Caco-2 (cell line): ENCODE data around the gene FUT7. TPM values are rescaled to one million over a fixed set of nuclear protein-coding genes. Genes with fewer than 3 reads are reported as not detected.

Source experiments
- BruUV-seq: library from RNA; stranded (reverse); fragments of 400-500 nt; replicated peaks from 2 replicates; lab custom pipeline; 2021; lab: Mats Ljungman, UMichigan
- CTCF ChIA-PET: fragments of 300-600 bp; sonication (Branson Sonifier 250); formaldehyde crosslinking; loops from one replicate; lab custom pipeline; 2022; ENCODE audit warnings: antibody characterized with exemption; lab: Charles Lee
- POLR2A ChIA-PET: fragments of 300-600 bp; sonication (Branson Sonifier 250); formaldehyde crosslinking; loops from one replicate; lab custom pipeline; 2022; ENCODE audit warnings: antibody characterized with exemption; lab: Charles Lee
- DNase-seq, 2 experiments: peaks; one replicate each; pipeline versions ENCODE4 v3.0.0 to v3.0.0-alpha.2; 2020 to 2022
- H3K27me3 ChIP-seq: replicated peaks from 2 replicates; pipeline ENCODE4 v1.6.0; 2011; ENCODE audit warnings: low read length; ENCODE audit not compliant: control insufficient read depth, insufficient read depth
- H3K36me3 ChIP-seq: 2 replicates; pipeline ENCODE4 v1.5.1; 2011; ENCODE audit warnings: low read length; ENCODE audit not compliant: control insufficient read depth, insufficient read depth
- H3K4me1 ChIP-seq: fragments of 250-450 bp; sonication (Bioruptor Pico); 2 replicates; pipeline ENCODE4 v1.5.1; 2020; ENCODE audit warnings: mild to moderate bottlenecking
- H3K4me3 ChIP-seq: 2 replicates; pipeline ENCODE4 v1.5.1; 2011; ENCODE audit warnings: low read depth, mild to moderate bottlenecking, control low read depth, low read length
- H3K9me3 ChIP-seq: fragments of 250-450 bp; sonication (Bioruptor Pico); 2 replicates; pipeline ENCODE4 v1.5.1; 2020; ENCODE audit warnings: mild to moderate bottlenecking, moderate library complexity
- H3K27ac Mint-ChIP-seq: one replicate; pipeline ENCODE4 v1.8.0; 2022; ENCODE audit warnings: mixed read lengths; ENCODE audit not compliant: unreplicated experiment
- H3K27me3 Mint-ChIP-seq: one replicate; pipeline ENCODE4 v1.8.0; 2022; ENCODE audit warnings: mixed read lengths; ENCODE audit not compliant: insufficient read depth, unreplicated experiment
- H3K36me3 Mint-ChIP-seq: one replicate; pipeline ENCODE4 v1.8.0; 2022; ENCODE audit warnings: mild to moderate bottlenecking, mixed read lengths; ENCODE audit not compliant: insufficient read depth, unreplicated experiment
- H3K4me1 Mint-ChIP-seq: one replicate; pipeline ENCODE4 v1.8.0; 2022; ENCODE audit warnings: low read depth, mixed read lengths; ENCODE audit not compliant: unreplicated experiment
- H3K4me3 Mint-ChIP-seq: one replicate; pipeline ENCODE4 v1.8.0; 2022; ENCODE audit warnings: mild to moderate bottlenecking, moderate library complexity, mixed read lengths; ENCODE audit not compliant: unreplicated experiment
- H3K9me3 Mint-ChIP-seq: one replicate; pipeline ENCODE4 v1.8.0; 2022; ENCODE audit warnings: mixed read lengths; ENCODE audit not compliant: unreplicated experiment
- CTCF ChIP-seq, 2 experiments: fragments of 200-600 bp in 1 of 2; IDR thresholded peaks; 1 replicate in 1 of 2; 2 replicates in 1 of 2; pipeline versions ENCODE4 v1.5.1 to v1.8.0; 2011 to 2022; ENCODE audit warnings: antibody characterized with exemption in 1 of 2, control low read depth in 1 of 2, inconsistent platforms in 1 of 2, low read depth in 1 of 2, low read length in 1 of 2, mild to moderate bottlenecking in 1 of 2, moderate library complexity in 1 of 2; ENCODE audit not compliant: insufficient read depth in 1 of 2, severe bottlenecking in 1 of 2, unreplicated experiment in 1 of 2
- intact Hi-C: fragments of 100-400 bp; cut with micrococcal nuclease; formaldehyde crosslinking; loops from one replicate; pipeline ENCODE4 v1.10.0; 2022; ENCODE audit not compliant: unreplicated experiment
- total RNA-seq: library from RNA; stranded (reverse); gene quantifications from 2 replicates; pipeline ENCODE4 v1.2.3, GENCODE V29; 2022

The FUT7 gene
- total RNA-seq, 1 experiment from 2014 or later: not detected

- Mint-ChIP-seq H3K9me3 (no peaks in the 10 kb centered on the region), H3K4me1 (peaks cover 9% of the 10 kb centered on the region), H3K36me3 (peaks cover 10% of the 10 kb centered on the region), H3K4me3 (no peak overlapping the region), H3K27ac (no peak overlapping the region), H3K27me3 (no peaks in the 10 kb centered on the region)
- peaks cover 26% of the 10 kb centered on the region for H3K4me1 ChIP-seq
- no peak overlapping the region for H3K4me3 ChIP-seq
- no peaks in the 10 kb centered on the region for H3K27me3 ChIP-seq
- no peaks in the 10 kb centered on the region for H3K9me3 ChIP-seq
- peak in 1 of 2 experiments; percentile 33 for DNase-seq
- CTCF ChIA-PET: no interaction called here
- no peaks in the 10 kb centered on the region for H3K36me3 ChIP-seq
- TF ChIP-seq CTCF (IDR thresholded peaks at IDR 0.05; ENCODE audit: insufficient read depth in 1 of 2, low read depth in 1 of 2, low read length in 1 of 2, severe bottlenecking in 1 of 2, unreplicated experiment in 1 of 2): no peak
- POLR2A ChIA-PET: no interaction called here
- intact Hi-C loops: no loop called here
- no TSS peak for BruUV-seq
Measured at GRCh38 chr9:137074657-137075274, 42.9 kb upstream of the FUT7 start.

GRCh38 chr9:137073992-137074399, 42.1 kb upstream of the FUT7 start:
- Mint-ChIP-seq H3K27me3 (no peaks in the 10 kb centered on the region), H3K27ac (no peak overlapping the region), H3K9me3 (no peaks in the 10 kb centered on the region), H3K36me3 (peaks cover 8% of the 10 kb centered on the region), H3K4me3 (no peak overlapping the region), H3K4me1 (peaks cover 9% of the 10 kb centered on the region)
- CTCF ChIA-PET: no interaction called here
- peak in 1 of 2 experiments; percentile 64 for DNase-seq
- TF ChIP-seq CTCF (IDR thresholded peaks at IDR 0.05; ENCODE audit: insufficient read depth in 1 of 2, low read depth in 1 of 2, low read length in 1 of 2, severe bottlenecking in 1 of 2, unreplicated experiment in 1 of 2): no peak
- no peaks in the 10 kb centered on the region for H3K9me3 ChIP-seq
- no peaks in the 10 kb centered on the region for H3K27me3 ChIP-seq
- intact Hi-C loops: no loop called here
- BruUV-seq: no TSS peak
- peaks cover 29% of the 10 kb centered on the region for H3K4me1 ChIP-seq
- POLR2A ChIA-PET: no interaction called here
- H3K4me3 ChIP-seq: no peak overlapping the region
- no peaks in the 10 kb centered on the region for H3K36me3 ChIP-seq

- H3K36me3 Mint-ChIP-seq: peaks cover 18% of the 10 kb centered on the region
- no peaks in the 10 kb centered on the region for H3K9me3 Mint-ChIP-seq
- Histone ChIP-seq H3K9me3 (no peaks in the 10 kb centered on the region), H3K36me3 (0 out of 2 replicates have a peak, but pooled peaks cover 2% of the 10 kb centered on the region), H3K4me1 (peaks cover 33% of the 10 kb centered on the region), H3K27me3 (no peaks in the 10 kb centered on the region), H3K4me3 (peak overlapping the region; percentile 80)
- peak overlapping the region; percentile 68 for H3K4me3 Mint-ChIP-seq
- peak overlapping the region; percentile 85 for H3K27ac Mint-ChIP-seq
- intact Hi-C loops: no loop called here
- H3K27me3 Mint-ChIP-seq: no peaks in the 10 kb centered on the region
- no peak for TF ChIP-seq CTCF (IDR thresholded peaks at IDR 0.05; ENCODE audit: insufficient read depth in 1 of 2, low read depth in 1 of 2, low read length in 1 of 2, severe bottlenecking in 1 of 2, unreplicated experiment in 1 of 2)
- peak in 1 of 2 experiments; percentile 34 for DNase-seq
- no TSS peak for BruUV-seq
- ChIA-PET CTCF (interaction anchor here (0.7 to 5.2 kb wide), 10 partner anchors 11 to 182 kb away, joined by 4 to 42 read pairs (median 8); partner anchors contain the start of genes ABCA2, ANAPC2 and SSNA1), POLR2A (interaction anchor here (1.0 to 1.9 kb wide), 4 partner anchors 15 to 169 kb away, joined by 3 to 24 read pairs (median 8); partner anchors contain the start of genes ENTPD2, MAN1B1 and TUBB4B)
- H3K4me1 Mint-ChIP-seq: peaks cover 18% of the 10 kb centered on the region
Measured at GRCh38 chr9:137071282-137071681, 39.4 kb upstream of the FUT7 start.
